Kidney (tissue), 14 donors: ENCODE results near the gene NPSR1. TPM values are rescaled to one million over a fixed set of nuclear protein-coding genes. Genes with fewer than 3 reads are reported as not detected.

Experiments used
- DNase-seq, 5 donors: peaks; one replicate each; pipeline ENCODE4 v3.0.0-alpha.2; 2013 to 2020
- FAIRE-seq: peaks from 2 replicates; lab custom pipeline; 2012; peaks lifted over from hg19 to GRCh38; lab: Jason Lieb, UNC
- H3K27ac ChIP-seq, 2 donors: one replicate each; pipeline ENCODE4 v1.7.0; 2013; ENCODE audit warnings: low read depth in 2 of 2, low read length in 2 of 2, inconsistent platforms in 1 of 2
- H3K27me3 ChIP-seq: one replicate; pipeline ENCODE4 v1.7.1; 2013; ENCODE audit warnings: low read length, inconsistent platforms; ENCODE audit not compliant: control insufficient read depth, insufficient read depth
- H3K36me3 ChIP-seq, 3 donors: one replicate each; pipeline versions ENCODE4 v1.7.0 to v1.7.1; 2013; ENCODE audit warnings: low read length in 3 of 3, control low read depth in 1 of 3, inconsistent platforms in 1 of 3; ENCODE audit not compliant: insufficient read depth in 3 of 3, control insufficient read depth in 2 of 3
- H3K4me1 ChIP-seq, 3 donors: one replicate each; pipeline versions ENCODE4 v1.7.0 to v1.7.1; 2013; ENCODE audit warnings: low read length in 3 of 3, inconsistent platforms in 1 of 3, low read depth in 1 of 3; ENCODE audit not compliant: control insufficient read depth in 2 of 3, insufficient read depth in 2 of 3
- H3K4me3 ChIP-seq, 3 donors: one replicate each; pipeline versions ENCODE4 v1.7.0 to v1.8.1; 2013; ENCODE audit warnings: low read length in 3 of 3, control low read depth in 1 of 3, inconsistent platforms in 1 of 3
- H3K9ac ChIP-seq, 3 donors: one replicate each; pipeline versions ENCODE4 v1.7.0 to v1.7.1; 2013; ENCODE audit warnings: low read length in 3 of 3, control low read depth in 1 of 3, inconsistent platforms in 1 of 3
- H3K9me3 ChIP-seq, 3 donors: one replicate each; pipeline versions ENCODE4 v1.7.0 to v1.7.1; 2013; ENCODE audit warnings: low read length in 3 of 3, control low read depth in 1 of 3, inconsistent platforms in 1 of 3; ENCODE audit not compliant: control insufficient read depth in 2 of 3, insufficient read depth in 1 of 3
- intact Hi-C: fragments of 100-400 bp; cut with DNase I; formaldehyde crosslinking; loops from one replicate; pipeline ENCODE4 v1.11.1; 2022
- polyA plus RNA-seq: library from polyadenylated mRNA; stranded (reverse); fragments of 350-450 nt; fragmentation: Illumina TruSeq; extraction: RNeasy Lipid Tissue Mini Kit (QIAGEN cat#74804); gene quantifications from one replicate; pipeline ENCODE4 v1.2.3, GENCODE V29; 2014; ENCODE audit warnings: low read depth, low replicate concordance; ENCODE audit not compliant: insufficient read depth
- total RNA-seq: library from RNA; stranded (reverse); fragmentation: NEBNext Ultra II Directional; extraction: Animal tissue kit (Norgen Biotek cat#: 25700); gene quantifications from one replicate; pipeline ENCODE4 v1.2.1, GENCODE V29; 2021
- TF ChIP-seq, protein P1 (sequence below): IDR thresholded peaks from 3 replicates; pipeline ENCODE4 v1.5.1; 2012; ENCODE audit warnings: mild to moderate bottlenecking, moderate library complexity, borderline replicate concordance; ENCODE audit not compliant: insufficient read depth; ENCODE audit errors: extremely low read depth
- donor health status: control.
- donor health status: control.
- donor health status: control.
- donor health status: control.
- donor health status: control.
- donor health status: DM: yes; HTN: yes; CAD: no.
- donor health status: Normal renal cell carcinoma (clear cell type).

Gene NPSR1
- total and polyA plus RNA-seq, 2 donors from 2014 or later, result not detected

DNA sequence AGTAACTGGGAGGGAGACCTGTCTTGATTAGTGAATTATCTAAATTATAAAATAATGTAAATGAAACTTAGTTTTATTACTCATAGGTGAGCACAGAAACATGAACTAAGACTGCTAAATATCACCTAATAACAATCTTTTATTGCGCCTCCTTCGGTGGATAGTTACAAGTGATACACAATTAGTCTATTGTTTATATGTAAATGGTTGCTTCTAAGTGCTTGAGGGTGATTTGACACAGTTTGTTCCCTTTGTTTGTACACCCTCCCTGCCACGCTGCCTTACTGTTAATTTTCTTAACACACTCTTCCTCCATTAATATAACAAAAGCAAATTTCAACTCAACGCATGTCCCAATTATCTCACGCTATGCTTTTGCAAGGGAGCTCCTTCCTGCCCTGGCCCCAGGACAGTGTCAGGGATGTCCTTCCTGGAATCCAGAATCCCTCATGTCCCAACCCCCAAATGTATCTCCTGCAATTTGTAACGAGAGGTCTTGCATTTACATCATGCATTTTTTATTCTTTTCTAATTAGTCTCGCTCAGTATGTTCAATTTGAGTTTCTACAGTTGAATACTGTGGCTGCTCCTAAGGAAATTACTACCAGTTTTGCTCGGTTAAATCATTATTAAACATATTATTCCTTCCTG, 4.2 kb downstream of the NPSR1 start:
- Histone ChIP-seq H3K9me3 (no peaks in the 10 kb centered on the region), H3K4me1 (no peaks in the 10 kb centered on the region), H3K27me3 (no peaks in the 10 kb centered on the region), H3K36me3 (no peaks in the 10 kb centered on the region), H3K9ac (no peak overlapping the region), H3K4me3 (no peak overlapping the region), H3K27ac (no peak overlapping the region)
- intact Hi-C loops, result no loop called here
- no peak for DNase-seq
- TF ChIP-seq, protein P1, sequence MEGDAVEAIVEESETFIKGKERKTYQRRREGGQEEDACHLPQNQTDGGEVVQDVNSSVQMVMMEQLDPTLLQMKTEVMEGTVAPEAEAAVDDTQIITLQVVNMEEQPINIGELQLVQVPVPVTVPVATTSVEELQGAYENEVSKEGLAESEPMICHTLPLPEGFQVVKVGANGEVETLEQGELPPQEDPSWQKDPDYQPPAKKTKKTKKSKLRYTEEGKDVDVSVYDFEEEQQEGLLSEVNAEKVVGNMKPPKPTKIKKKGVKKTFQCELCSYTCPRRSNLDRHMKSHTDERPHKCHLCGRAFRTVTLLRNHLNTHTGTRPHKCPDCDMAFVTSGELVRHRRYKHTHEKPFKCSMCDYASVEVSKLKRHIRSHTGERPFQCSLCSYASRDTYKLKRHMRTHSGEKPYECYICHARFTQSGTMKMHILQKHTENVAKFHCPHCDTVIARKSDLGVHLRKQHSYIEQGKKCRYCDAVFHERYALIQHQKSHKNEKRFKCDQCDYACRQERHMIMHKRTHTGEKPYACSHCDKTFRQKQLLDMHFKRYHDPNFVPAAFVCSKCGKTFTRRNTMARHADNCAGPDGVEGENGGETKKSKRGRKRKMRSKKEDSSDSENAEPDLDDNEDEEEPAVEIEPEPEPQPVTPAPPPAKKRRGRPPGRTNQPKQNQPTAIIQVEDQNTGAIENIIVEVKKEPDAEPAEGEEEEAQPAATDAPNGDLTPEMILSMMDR, result no peak
- FAIRE-seq, result no peak

DNA sequence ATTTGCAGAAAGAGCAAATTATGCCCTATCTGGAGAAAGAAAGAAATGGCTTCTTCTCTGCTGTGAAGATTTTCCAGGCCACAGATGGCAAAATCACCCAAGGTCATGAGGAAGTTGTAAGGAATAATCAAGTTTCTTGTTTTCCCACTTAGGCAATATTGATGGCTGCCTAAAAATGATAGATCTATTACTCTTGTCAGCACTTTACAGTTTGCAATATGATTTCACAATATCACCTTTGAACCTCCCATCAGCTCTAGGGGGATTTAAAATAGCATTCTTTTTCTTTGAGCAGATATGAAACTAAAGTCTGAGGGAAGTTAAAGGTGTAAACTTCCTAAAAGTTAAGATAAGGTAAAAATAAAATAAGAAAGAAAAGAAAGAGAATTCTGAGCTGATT, 6.7 kb downstream of the NPSR1 start:
- DNase-seq (no peak), FAIRE-seq (no peak)
- Histone ChIP-seq H3K27me3 (no peaks in the 10 kb centered on the region), H3K4me3 (no peak overlapping the region), H3K27ac (no peak overlapping the region), H3K9me3 (no peaks in the 10 kb centered on the region), H3K36me3 (no peaks in the 10 kb centered on the region), H3K9ac (no peak overlapping the region), H3K4me1 (no peaks in the 10 kb centered on the region)
- intact Hi-C loops, result no loop called here
- TF ChIP-seq, protein P1, result no peak

DNA sequence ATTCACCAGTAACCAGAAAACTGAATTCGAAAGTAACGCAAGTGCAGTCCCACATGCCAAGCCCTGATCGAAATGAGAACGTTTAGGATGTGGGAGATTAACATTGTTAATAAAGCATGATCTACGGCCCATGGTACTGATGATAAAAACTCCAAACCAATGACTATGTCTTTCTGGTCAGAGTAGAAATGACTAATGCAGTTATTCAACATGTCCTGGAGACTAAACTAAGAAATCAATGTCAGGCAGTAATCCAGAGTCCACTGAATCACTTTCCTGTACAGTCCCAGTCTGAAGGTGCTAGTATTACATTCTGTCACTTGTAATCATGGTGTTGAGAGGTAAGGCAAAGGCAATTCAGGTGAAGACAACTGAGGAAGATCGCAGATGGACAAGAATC, 14.4 kb downstream of the NPSR1 start:
- Histone ChIP-seq H3K36me3 (no peaks in the 10 kb centered on the region), H3K27ac (no peak overlapping the region), H3K9ac (no peak overlapping the region), H3K4me3 (no peak overlapping the region), H3K4me1 (no peaks in the 10 kb centered on the region), H3K27me3 (no peaks in the 10 kb centered on the region), H3K9me3 (no peaks in the 10 kb centered on the region)
- DNase-seq (no peak), FAIRE-seq (no peak)
- TF ChIP-seq, protein P1, result no peak
- intact Hi-C loops, result no loop called here

DNA sequence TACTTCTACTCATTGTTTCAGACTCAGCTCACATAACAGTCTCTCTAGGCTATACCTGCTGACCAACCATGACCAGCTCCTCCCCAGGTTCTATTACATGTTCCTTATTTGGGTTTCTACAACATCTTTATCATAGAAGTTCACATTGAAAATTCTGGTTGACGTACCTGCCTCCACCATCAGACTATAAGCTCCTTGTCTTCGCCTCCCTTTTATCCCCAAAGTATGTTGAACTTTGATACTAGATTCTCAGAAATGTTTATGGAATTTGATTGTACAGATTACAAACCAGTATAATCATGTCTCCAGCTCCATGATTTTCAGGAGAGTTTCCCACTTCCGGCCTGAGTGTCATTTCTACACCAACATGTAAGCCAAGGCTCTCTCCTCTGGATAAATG, 15.0 kb downstream of the NPSR1 start:
- FAIRE-seq, result no peak
- no peak for DNase-seq
- H3K4me1 ChIP-seq, result no peaks in the 10 kb centered on the region
- no peak overlapping the region for H3K4me3 ChIP-seq
- TF ChIP-seq, protein P1, result no peak
- no peaks in the 10 kb centered on the region for H3K9me3 ChIP-seq
- H3K36me3 ChIP-seq, result no peaks in the 10 kb centered on the region
- no peak overlapping the region for H3K27ac ChIP-seq
- H3K9ac ChIP-seq, result no peak overlapping the region
- no peaks in the 10 kb centered on the region for H3K27me3 ChIP-seq
- intact Hi-C loops, result no loop called here
